Endothelial cell of umbilical vein (primary cell): ENCODE measurements around the gene HTR3E. TPM values are rescaled to one million over a fixed set of nuclear protein-coding genes. Genes with fewer than 3 reads are reported as not detected.
A peak's percentile ranks its signal among the peaks of the same experiment; 100 is the strongest.

Source experiments
- BruUV-seq: library from RNA; stranded (reverse); fragments of 400-500 nt; replicated peaks from 2 replicates; lab custom pipeline; 2021; lab: Mats Ljungman, UMichigan
- CTCF ChIA-PET: fragments of 300-600, 350-600 bp; sonication (Branson Sonifier 250); formaldehyde crosslinking; loops from one replicate; lab custom pipeline; 2021; ENCODE audit warnings: antibody characterized with exemption, inconsistent platforms; lab: Charles Lee
- POLR2A ChIA-PET: fragments of 300-600, 350-600 bp; sonication (Branson Sonifier 250); formaldehyde crosslinking; loops from one replicate; lab custom pipeline; 2021; ENCODE audit warnings: antibody characterized with exemption, inconsistent platforms; lab: Charles Lee
- DNase-seq: peaks from one replicate; pipeline ENCODE4 v3.0.0-alpha.2; 2011; ENCODE audit warnings: low read depth, low spot score
- FAIRE-seq: peaks from 2 replicates; lab custom pipeline; 2011; peaks lifted over from hg19 to GRCh38; lab: Jason Lieb, UNC
- H2AFZ ChIP-seq: 2 replicates; pipeline ENCODE4 v1.6.0; 2012; ENCODE audit warnings: low read depth, low read length, control low read depth, inconsistent platforms
- H3K27ac ChIP-seq: 2 replicates; pipeline ENCODE4 v1.5.1; 2011; ENCODE audit warnings: low read depth, mild to moderate bottlenecking, control low read depth, low read length, moderate library complexity; ENCODE audit not compliant: insufficient read depth
- H3K27me3 ChIP-seq, 2 experiments: 2 replicates each; pipeline versions ENCODE4 v1.6.0 to v1.6.1; 2011; ENCODE audit warnings: low read length in 2 of 2, mixed read lengths in 1 of 2; ENCODE audit not compliant: control insufficient read depth in 2 of 2, insufficient read depth in 2 of 2
- H3K36me3 ChIP-seq, 2 experiments: 2 replicates in 1 of 2; 3 replicates in 1 of 2; pipeline ENCODE4 v1.5.1; 2011; ENCODE audit warnings: low read length in 2 of 2, mild to moderate bottlenecking in 1 of 2, moderate library complexity in 1 of 2; ENCODE audit not compliant: control insufficient read depth in 2 of 2, insufficient read depth in 2 of 2; ENCODE audit errors: extremely low read depth in 1 of 2
- H3K4me1 ChIP-seq: 3 replicates; pipeline ENCODE4 v1.5.1; 2011; ENCODE audit warnings: mild to moderate bottlenecking, low read length; ENCODE audit not compliant: control insufficient read depth, insufficient read depth; ENCODE audit errors: extremely low read depth
- H3K4me2 ChIP-seq: 2 replicates; pipeline ENCODE4 v1.6.1; 2011; ENCODE audit warnings: low read length, control low read depth, mixed read lengths; ENCODE audit not compliant: insufficient read depth
- H3K4me3 ChIP-seq, 3 experiments: fragments of 200-600 bp in 1 of 3; sonication (generic), shearing (Covaris generic) in 1 of 3; replicated peaks in 1 of 3; 2 replicates each; pipeline ENCODE4 v1.5.1; 2011 to 2016; ENCODE audit warnings: control low read depth in 3 of 3, low read length in 3 of 3, mild to moderate bottlenecking in 2 of 3, inconsistent platforms in 1 of 3, low read depth in 1 of 3, moderate library complexity in 1 of 3; ENCODE audit not compliant: insufficient read depth in 1 of 3
- H3K79me2 ChIP-seq: 2 replicates; pipeline ENCODE4 v1.6.0; 2012; ENCODE audit warnings: low read length, inconsistent platforms; ENCODE audit not compliant: control insufficient read depth, insufficient read depth
- H3K9ac ChIP-seq: replicated peaks from 2 replicates; pipeline ENCODE3; 2011; ENCODE audit warnings: low read length, control low read depth; ENCODE audit not compliant: insufficient read depth; ENCODE audit errors: extremely low read depth
- H3K9me1 ChIP-seq: replicated peaks from 3 replicates; pipeline ENCODE4 v1.6.0; 2011; ENCODE audit warnings: mild to moderate bottlenecking, low read length; ENCODE audit not compliant: control insufficient read depth, insufficient read depth; ENCODE audit errors: extremely low read depth
- H3K9me3 ChIP-seq: replicated peaks from 2 replicates; pipeline ENCODE4 v1.5.1; 2012; ENCODE audit warnings: low read length, inconsistent platforms; ENCODE audit not compliant: control insufficient read depth, insufficient read depth
- H4K20me1 ChIP-seq: replicated peaks from 2 replicates; pipeline ENCODE3; 2011; ENCODE audit warnings: mild to moderate bottlenecking, low read length; ENCODE audit not compliant: control insufficient read depth, insufficient read depth; ENCODE audit errors: extremely low read depth
- EZH2 ChIP-seq: IDR thresholded peaks from 2 replicates; pipeline ENCODE4 v1.6.1; 2012; ENCODE audit warnings: borderline replicate concordance, low read depth, mild to moderate bottlenecking, moderate library complexity, low read length, inconsistent platforms; ENCODE audit not compliant: severe bottlenecking
- FOS ChIP-seq: IDR thresholded peaks from 2 replicates; pipeline ENCODE4 v1.6.1; 2011; ENCODE audit warnings: mild to moderate bottlenecking, low read length, moderate library complexity, borderline replicate concordance; ENCODE audit not compliant: insufficient read depth
- GATA2 ChIP-seq: IDR thresholded peaks from 2 replicates; pipeline ENCODE4 v1.7.0; 2011; ENCODE audit warnings: low read depth, mild to moderate bottlenecking, moderate library complexity, mixed read lengths, low read length; ENCODE audit not compliant: insufficient read length, insufficient read depth
- JUN ChIP-seq: IDR thresholded peaks from 2 replicates; pipeline ENCODE4 v1.6.1; 2011; ENCODE audit warnings: borderline replicate concordance, low read depth; ENCODE audit not compliant: insufficient read length, insufficient read depth
- MYC ChIP-seq: IDR thresholded peaks from one replicate; pipeline ENCODE4 v1.6.1; 2011; ENCODE audit warnings: mild to moderate bottlenecking, low read depth, low read length
- POLR2A ChIP-seq: IDR thresholded peaks from 2 replicates; pipeline ENCODE4 v1.6.1; 2012; ENCODE audit warnings: low read depth, mild to moderate bottlenecking, control low read depth, low read length
- dilution Hi-C: fragments of 300-500 bp; cut with MboI; formaldehyde crosslinking; loops from one replicate; pipeline ENCODE4 v1.15.0; 2019; ENCODE audit warnings: low sequenced_read_pairs; ENCODE audit not compliant: extremely low pct_ligation_motif_present
- intact Hi-C: fragments of 100-400 bp; cut with micrococcal nuclease; formaldehyde crosslinking; loops from one replicate; pipeline ENCODE4 v1.10.0; 2022
- polyA plus RNA-seq, 4 experiments: library from polyadenylated mRNA; depleted of rRNA in 3 of 4; stranded (reverse) in 3 of 4; unstranded in 1 of 4; fragments of >200 nt; gene quantifications; 2 replicates each; pipeline versions ENCODE4 v1.2.1 to v1.2.3, GENCODE V29; 2011 to 2012; ENCODE audit warnings: missing spikeins in 1 of 4
- total RNA-seq: library from RNA; stranded (reverse); gene quantifications from 2 replicates; pipeline ENCODE4 v1.2.3, GENCODE V29; 2021
- TF ChIP-seq, protein P1 (sequence below), 2 donors: IDR thresholded peaks; 1 replicate in 1 of 2; 2 replicates in 1 of 2; pipeline ENCODE4 v1.5.1; 2011; ENCODE audit warnings: low read length in 2 of 2, mild to moderate bottlenecking in 2 of 2, moderate library complexity in 2 of 2, control low read depth in 1 of 2, inconsistent platforms in 1 of 2, low read depth in 1 of 2; ENCODE audit not compliant: insufficient read depth in 1 of 2; ENCODE audit errors: extremely low read depth in 1 of 2
- TF ChIP-seq, protein P2 (sequence below): IDR thresholded peaks from 2 replicates; pipeline ENCODE4 v1.6.1; 2011; ENCODE audit not compliant: insufficient read depth, insufficient read length

Gene HTR3E
- total and polyA plus RNA-seq, 2 donors (not counting 3 experiments of a cell fraction or from before 2014, with no cell fraction given) = not detected

DNA sequence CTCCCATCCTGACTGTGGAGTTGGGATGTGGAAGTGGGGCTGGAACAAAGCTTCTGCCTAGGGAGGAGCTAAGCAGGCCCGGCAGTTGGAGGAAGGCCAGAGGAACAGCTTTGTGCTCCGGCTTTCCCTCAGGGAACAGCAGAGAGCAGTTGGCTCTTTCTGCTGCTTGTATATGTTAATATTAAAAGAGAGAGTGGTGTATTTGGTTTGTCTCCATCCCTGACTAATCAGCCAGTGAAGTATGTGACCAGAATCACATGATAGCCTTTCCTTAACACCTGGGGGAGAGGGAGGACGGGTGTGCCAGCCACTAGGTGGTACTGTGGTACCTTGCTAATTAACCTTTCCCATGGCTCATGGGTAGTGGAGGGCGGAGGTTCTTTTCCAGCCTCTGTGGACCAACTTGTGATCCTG lies 48.3 kb downstream of the HTR3E start:
- Histone ChIP-seq H3K4me1 (no peaks in the 10 kb centered on the region), H3K27me3 (no peaks in the 10 kb centered on the region), H3K79me2 (no peaks in the 10 kb centered on the region), H3K4me2 (no peak overlapping the region), H3K9me3 (no peaks in the 10 kb centered on the region), H3K4me3 (no peak overlapping the region), H3K9me1 (no peaks in the 10 kb centered on the region), H2AFZ (no peak overlapping the region), H3K36me3 (peaks cover 34% of the 10 kb centered on the region in 2 experiments), H4K20me1 (no peaks in the 10 kb centered on the region), H3K27ac (no peak overlapping the region), H3K9ac (no peak overlapping the region)
- dilution Hi-C loops (no loop called here), intact Hi-C loops (loop anchor here (2.0 kb wide), 1 partner anchor 144 kb away; no protein-coding TSS in a partner anchor)
- TF ChIP-seq, protein P1, sequence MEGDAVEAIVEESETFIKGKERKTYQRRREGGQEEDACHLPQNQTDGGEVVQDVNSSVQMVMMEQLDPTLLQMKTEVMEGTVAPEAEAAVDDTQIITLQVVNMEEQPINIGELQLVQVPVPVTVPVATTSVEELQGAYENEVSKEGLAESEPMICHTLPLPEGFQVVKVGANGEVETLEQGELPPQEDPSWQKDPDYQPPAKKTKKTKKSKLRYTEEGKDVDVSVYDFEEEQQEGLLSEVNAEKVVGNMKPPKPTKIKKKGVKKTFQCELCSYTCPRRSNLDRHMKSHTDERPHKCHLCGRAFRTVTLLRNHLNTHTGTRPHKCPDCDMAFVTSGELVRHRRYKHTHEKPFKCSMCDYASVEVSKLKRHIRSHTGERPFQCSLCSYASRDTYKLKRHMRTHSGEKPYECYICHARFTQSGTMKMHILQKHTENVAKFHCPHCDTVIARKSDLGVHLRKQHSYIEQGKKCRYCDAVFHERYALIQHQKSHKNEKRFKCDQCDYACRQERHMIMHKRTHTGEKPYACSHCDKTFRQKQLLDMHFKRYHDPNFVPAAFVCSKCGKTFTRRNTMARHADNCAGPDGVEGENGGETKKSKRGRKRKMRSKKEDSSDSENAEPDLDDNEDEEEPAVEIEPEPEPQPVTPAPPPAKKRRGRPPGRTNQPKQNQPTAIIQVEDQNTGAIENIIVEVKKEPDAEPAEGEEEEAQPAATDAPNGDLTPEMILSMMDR (IDR thresholded peaks at IDR 0.05; ENCODE audit: extremely low read depth in 1 of 2, insufficient read depth in 1 of 2, low read depth in 1 of 2, low read length in 2 of 2) = peak; percentile 31 to 36
- TF ChIP-seq POLR2A (no peak), FOS (no peak), GATA2 (no peak), JUN (no peak), EZH2 (no peak), MYC (no peak)
- TF ChIP-seq, protein P2, sequence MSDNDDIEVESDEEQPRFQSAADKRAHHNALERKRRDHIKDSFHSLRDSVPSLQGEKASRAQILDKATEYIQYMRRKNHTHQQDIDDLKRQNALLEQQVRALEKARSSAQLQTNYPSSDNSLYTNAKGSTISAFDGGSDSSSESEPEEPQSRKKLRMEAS = no peak
- ChIA-PET POLR2A (interaction anchor here (0.6 kb wide), 1 partner anchor 134 kb away, joined by 5 read pairs; no protein-coding TSS in a partner anchor), CTCF (interaction anchor here (1.1 to 3.5 kb wide), 11 partner anchors 10 to 250 kb away, joined by 3 to 18 read pairs (median 7); partner anchors contain the start of genes ABCF3, DVL3, EEF1AKMT4 and EIF2B5)
- peak; percentile 33 for FAIRE-seq
- no TSS peak for BruUV-seq
- peak; percentile 39 for DNase-seq
